HG02970 (cell line): ENCODE results near the gene MBP.
"Not testable (repeated sequence)": the region's sequence is repeated elsewhere in the genome, so short reads cannot be mapped to it uniquely, and the experiment has no call there.

ENCODE experiments used
- ATAC-seq: cut with Tn5 transposase; IDR thresholded peaks from one replicate; pipeline ENCODE4 v1.9.1; 2021; ENCODE audit warnings: mild to moderate bottlenecking, moderate library complexity, moderate number of reproducible peaks; ENCODE audit not compliant: unreplicated experiment, low FRiP score

Gene MBP

GRCh38 chr18:76995896-76996295 is 136.7 kb downstream of the MBP start:
- no peak for ATAC-seq

DNA sequence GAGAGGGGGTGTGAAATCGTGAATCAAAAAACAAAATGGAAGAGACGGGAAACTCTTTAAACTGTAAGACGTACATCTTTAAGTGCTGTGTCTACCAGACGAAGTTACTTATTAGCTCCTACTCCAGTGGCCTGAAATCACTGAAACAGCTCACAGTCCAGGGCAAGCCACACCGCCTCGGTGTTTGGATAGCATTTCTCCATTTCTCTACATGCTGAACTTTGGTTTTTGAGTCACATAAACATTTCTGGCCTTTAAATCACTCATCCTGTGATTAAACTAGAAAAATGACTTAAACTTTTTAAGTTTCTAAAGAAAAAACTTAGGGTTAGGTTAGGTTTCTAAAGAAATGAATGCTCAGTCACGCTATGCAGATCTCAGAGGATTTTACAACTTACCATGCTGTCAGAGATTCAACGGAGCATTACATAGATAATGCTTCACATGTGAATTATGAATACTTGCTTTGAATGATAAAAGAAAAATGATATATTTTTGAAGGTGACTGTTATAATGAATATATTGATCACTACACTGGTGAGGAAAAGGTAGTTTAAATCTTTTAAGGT is 138.4 kb downstream of the MBP start:
- no peak for ATAC-seq

DNA sequence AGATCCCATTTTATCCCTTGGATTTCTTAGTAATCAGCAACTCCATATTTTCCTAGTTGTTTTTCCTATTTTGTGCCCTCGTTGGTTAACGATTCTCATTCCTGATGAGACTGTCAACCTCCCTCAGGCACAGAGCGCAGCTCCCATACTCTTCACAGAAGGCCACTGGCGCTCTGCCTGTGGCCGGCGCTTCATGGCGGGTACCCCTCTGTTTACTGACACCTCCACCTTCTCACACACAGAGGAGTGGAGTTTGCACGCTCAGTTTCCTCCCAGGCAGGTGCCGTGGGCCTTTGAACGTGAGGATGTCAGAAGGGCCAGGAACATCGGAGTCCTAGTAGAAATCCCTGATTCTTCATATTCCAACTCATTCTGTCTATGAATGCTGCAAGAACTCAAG is 139.0 kb downstream of the MBP start:
- ATAC-seq: no peak

- no peak for ATAC-seq
Observed at GRCh38 chr18:76993085-76993382, 139.5 kb downstream of the MBP start.

GRCh38 chr18:76992226-76993084 is 140.1 kb downstream of the MBP start:
- no peak for ATAC-seq

- ATAC-seq: no peak
Observed at GRCh38 chr18:76991021-76991688, 141.4 kb downstream of the MBP start.

DNA sequence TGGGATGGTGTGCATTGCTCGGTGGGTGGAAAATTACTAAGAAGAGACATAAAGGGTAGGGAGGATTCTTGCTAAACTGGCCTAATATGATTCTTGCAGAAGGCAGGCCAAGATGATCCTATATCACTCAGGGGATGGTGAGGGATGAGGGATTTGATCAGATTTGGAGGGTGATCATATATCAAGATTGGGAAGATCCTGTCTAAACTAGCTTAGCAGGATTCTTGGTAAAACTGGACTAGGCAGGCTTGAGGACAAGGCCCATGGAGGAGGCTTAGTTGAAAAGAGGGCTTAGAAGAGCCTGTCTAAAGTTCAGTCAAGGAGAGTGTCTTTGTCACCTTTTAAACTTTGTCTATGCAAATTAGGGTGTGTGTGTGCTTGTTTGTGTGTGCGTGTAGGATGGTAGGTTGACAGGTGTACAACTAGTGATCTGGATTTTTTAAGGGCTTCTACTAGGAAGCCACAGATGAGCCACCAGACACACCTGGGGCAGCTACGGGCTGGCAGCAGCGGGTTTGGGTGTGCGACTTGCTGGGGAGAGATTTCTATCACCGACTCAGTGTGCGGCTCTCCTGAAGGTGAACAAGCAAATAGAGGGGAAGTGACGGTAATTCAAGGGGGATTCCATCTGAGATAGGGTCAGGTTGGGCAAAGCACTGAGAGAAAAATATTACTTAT is 142.1 kb downstream of the MBP start:
- not testable (repeated sequence) for ATAC-seq

- ATAC-seq: no peak
Observed at GRCh38 chr18:76989647-76990190, 142.9 kb downstream of the MBP start.

- ATAC-seq: no peak
Observed at GRCh38 chr18:76988827-76989646, 143.5 kb downstream of the MBP start.

GRCh38 chr18:76988031-76988826 is 144.4 kb downstream of the MBP start:
- no peak for ATAC-seq

DNA sequence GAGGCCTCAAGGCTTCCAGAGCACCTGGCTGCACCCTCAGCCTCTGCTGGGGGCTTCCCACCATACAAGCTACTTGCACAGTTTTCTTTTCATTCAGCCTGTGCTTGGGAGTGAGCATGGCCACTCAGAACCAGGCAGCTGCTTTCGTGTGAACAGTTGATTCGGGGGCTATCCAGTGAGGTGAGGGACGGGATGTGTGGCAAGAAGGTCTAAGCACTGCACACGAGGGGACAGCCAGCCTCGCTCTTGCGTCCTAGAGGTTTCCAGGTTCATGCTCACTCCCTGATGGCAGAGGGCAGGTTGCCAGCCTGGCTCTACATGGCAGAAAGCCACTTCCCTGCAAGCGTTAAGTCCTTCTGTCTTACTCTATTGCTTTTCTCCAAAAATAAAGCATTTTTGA is 146.2 kb downstream of the MBP start:
- ATAC-seq: no peak

- no peak for ATAC-seq
Observed at GRCh38 chr18:76985951-76986236, 146.7 kb downstream of the MBP start.

DNA sequence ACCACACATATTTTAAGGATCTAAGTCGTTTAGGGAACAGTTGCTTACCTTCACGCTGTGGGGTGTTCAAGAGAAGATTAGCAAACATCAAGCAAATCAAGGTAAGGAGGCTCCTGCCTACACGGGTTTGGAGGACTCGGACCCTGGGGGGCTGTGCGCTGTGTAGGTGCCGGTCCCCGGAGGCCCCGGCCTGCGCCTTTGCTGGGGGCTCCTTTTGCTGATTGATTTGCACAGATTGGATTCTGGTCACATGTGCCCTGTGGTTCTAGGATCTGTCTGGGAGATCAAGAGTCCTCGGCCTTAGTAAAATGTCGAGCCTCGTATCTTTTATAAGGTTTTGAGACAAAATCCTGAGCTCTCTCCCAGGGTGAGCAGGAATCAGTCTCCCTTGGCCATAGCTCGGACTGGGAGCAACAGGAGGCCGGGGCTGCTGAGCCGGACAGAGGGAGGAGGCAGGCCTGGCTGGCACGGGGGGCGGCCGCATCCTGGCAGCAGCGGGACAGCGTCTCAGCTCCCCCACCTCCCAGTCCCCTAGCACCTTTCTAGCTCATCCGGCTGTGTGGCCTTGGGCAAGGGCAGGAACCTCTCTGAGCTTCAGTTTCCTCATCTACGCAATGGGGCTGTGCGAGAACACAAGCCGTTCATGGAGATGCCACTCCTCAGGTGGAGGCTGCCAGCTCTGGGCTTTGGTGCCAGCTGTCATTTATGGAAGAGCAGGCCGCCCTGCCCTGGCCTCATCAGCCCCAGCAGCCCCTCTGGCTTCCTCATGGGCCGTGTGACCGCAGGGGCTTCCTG is 147.2 kb downstream of the MBP start:
- no peak for ATAC-seq

- ATAC-seq: no peak
Observed at GRCh38 chr18:76984193-76985155, 148.1 kb downstream of the MBP start.

DNA sequence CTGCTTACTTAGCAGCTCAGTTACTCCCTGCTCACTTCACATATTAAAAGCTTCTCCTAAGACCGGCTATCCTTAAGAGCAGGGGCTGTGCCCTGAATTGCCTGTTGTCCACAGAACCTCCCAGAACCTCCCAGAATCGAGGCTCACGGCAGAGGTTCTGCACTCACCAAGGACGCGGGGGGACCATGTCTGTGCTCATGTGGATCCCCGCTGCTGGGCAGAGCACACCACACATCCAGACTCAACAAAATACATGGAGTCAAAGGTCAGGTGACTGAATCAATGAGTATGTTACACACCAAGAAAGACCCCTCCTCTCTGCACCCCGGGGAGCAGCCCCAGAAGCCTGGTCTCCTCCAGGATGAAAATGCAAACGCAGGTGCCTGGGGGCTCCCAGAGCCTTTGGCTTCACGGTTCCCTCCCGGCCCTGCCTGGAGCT is 149.0 kb downstream of the MBP start:
- no peak for ATAC-seq

- ATAC-seq: peak; percentile 85
Observed at GRCh38 chr18:76982841-76983583, 149.6 kb downstream of the MBP start.

GRCh38 chr18:76982038-76982437 is 150.5 kb downstream of the MBP start:
- ATAC-seq: no peak
